IPS-11a (cell line): ENCODE results near the gene FHOD1.

Source experiments
- H3K4me3 ChIP-seq: one replicate; pipeline ENCODE4 v1.5.1; 2013; ENCODE audit warnings: low read depth, low read length, control low read depth

The FHOD1 gene

DNA sequence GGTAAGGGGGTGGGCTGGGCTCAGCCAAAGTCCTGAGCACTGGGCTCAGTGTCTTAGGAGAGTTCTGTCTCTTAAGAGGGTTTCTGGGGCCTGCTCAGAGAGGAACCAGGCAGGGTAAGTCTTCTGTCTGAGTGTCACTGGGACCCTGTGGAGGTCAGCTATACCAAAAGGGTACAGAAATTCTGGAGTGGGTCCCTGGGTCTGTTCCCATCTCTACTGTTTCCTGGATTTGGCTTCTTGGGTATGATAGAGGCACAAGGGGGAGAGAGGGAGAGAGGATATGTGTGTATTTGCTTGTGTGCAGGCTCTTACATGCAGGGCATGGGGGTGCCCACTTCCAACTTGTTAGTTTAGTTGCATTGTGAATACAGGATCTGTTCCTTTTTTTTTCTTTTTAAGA lies 53.7 kb downstream of the FHOD1 start:
- H3K4me3 ChIP-seq: no peak overlapping the region

DNA sequence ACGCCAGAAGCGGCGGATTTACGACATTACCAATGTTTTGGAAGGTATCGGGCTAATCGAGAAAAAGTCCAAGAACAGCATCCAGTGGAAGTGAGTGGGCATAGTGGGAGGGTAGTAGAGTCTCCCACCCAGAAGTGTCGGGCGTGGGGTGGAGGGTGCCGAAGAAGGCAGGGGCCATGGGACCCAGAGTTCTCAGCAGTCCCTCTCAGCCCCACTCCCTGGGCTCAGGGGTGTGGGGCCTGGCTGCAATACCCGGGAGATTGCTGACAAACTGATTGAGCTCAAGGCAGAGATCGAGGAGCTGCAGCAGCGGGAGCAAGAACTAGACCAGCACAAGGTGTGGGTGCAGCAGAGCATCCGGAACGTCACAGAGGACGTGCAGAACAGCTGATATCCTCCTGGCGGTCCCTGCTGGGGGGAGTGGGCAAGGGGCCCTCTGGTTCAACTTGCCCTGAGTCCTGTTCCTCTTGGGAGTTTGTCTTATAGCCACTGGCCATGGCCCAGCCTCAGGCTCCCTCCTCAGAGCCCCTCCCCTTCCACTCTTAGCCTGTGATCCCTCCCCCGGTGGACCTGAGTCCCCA lies 54.4 kb downstream of the FHOD1 start:
- peak overlapping the region; percentile 100 for H3K4me3 ChIP-seq

DNA sequence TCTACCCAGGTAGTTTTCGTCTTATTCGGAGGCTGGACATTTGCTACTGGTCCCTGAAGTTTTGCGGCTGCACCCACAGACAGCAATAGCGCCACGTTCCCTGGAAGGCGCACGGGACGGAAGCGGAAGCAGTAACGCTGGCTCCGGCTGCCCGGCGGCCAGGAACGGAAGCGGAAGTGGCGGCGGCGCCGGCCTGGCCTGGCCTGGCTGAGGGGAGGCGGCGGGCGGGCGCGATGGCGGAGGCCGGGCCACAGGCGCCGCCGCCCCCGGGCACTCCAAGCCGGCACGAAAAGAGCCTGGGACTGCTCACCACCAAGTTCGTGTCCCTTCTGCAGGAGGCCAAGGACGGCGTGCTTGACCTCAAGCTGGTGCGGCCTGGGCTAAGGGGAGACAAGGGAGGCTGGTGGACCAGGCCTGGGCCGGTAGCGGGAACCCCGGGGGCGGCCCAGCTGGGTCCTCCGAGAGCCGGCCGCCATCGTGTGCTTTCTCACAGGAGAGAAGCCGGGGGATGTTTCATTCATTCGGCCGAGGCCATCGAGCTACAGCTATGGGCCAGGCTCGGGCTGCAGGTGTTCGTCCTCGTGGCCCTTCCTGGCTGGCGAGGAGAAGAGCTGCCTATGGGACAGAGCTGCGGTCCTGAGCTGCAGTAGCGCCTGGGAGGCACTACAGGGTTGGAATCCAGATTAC lies 55.1 kb downstream of the FHOD1 start, which contains the start of gene E2F4:
TSS of gene E2F4 (plus strand) at position 161 of the 687 bp plus-strand sequence. CDS start at position 234, 73 bp downstream.
- H3K4me3 ChIP-seq: peak within 1 kb of the TSS; percentile 100

DNA sequence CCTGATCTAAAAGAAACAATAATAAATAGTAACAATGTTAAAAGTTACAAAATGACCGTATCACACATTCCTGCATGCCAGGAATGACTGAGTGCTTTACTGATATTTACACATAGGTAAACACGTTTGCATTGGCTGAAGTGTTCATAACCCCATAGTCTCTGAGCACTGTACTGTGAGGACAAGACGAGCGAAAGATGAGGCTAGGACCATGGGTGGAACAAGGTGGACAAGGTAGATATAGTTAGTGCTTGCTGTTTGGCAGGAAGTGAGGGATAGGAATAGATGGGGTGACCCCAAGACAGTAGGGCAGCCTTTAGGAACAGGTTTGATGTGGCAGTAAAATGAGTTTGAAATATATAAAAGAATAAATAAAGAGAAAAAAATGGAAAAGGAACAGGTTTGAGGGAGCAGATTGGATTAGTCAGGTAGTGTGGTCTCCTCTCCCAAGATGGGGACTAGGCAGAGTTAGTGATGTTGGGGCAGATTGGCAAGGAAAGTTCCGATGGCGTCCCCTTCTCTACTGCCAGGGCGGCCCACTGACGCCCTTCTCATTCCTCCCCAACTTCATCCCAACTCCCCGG lies 55.8 kb downstream of the FHOD1 start:
- H3K4me3 ChIP-seq: no peak overlapping the region

DNA sequence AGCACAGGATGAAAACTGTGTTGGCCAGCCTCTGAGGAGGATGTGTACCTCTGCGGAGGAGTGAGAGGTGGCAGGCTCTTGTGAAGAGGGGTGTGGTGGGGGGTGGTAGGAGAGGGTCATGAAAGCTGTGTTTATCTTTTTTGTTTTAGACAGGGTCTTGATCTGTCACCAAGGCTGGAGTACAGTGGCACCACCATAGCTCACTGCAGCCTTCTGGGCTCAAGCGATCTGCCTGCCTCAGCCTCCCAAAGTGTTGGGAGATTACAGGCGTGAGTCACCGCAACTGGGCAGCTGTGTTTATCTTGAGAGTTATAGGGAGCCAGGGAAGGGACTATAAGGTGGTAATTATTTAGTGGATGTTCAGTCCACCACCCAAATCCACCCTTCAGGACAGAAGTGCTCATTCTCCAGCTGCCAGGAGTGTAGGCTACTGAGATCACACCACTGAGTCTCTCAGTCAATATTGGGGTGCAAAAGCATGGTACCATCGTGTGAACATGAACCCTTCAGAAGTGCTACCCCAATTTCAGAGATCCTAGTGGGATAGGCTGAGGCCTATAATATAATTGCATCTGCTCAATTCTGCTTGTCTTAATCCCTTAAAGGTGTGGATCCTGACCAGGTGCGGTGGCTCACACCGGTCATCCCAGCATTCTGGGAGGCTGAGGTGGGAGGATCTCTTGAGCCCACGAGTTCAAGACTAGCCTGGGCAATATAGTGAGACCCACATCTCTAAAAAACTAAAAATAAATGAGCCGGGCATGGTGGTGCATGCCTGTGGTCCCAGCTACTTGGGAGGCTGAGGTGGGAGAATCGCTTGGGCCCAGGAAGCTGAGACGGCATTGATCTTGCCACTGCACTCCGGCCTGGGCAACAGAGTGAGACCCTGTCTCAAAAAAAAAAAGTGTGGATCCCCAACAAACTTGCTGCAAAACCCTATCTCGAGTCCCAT lies 56.6 kb downstream of the FHOD1 start:
- H3K4me3 ChIP-seq: no peak overlapping the region

DNA sequence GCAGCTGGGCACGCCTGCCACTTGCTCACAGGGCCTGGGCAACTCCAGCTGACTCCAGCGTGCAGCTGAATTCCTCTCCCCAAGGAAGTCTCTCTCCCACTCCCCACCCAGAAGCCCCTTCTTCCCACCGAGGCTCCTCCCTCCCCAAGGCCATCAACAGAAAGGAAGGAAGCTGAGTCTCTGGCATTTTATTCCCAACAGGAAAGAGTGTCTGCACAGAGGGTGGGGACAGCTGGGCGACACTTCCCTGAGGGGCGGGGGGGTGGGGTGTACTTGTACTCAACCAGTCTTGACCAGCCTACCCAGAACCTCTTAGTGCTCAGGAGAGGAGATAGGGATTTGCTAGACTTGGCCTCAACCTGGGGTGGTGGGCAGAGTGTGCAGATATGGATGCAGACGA lies 57.2 kb downstream of the FHOD1 start, which contains the start of gene EXOC3L1:
TSS of gene EXOC3L1 (minus strand) at position 96 of the 400 bp plus-strand sequence. CDS start 460 bp downstream, outside the sequence.
- no peak within 1 kb of the TSS for H3K4me3 ChIP-seq

DNA sequence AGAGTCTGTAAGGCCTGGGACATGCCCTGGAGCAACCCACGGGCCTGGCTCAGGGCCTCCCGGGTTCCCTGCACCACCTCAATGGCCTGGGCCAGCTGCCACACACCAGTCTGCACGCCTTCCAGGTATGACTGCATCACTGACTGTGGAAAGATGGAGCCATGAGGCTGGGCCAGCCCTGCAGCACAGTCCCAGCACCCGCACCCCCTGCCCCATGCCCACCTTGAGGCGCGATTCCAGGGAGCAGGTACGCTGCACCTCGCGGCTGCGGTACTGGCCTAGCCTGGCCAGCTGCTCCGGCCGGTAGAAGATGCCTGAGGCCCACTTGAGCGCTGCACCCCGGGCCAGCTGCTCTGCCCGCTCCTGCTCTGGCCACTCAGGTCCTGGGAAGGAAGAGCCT lies 58.5 kb downstream of the FHOD1 start:
- H3K4me3 ChIP-seq: no peak overlapping the region

DNA sequence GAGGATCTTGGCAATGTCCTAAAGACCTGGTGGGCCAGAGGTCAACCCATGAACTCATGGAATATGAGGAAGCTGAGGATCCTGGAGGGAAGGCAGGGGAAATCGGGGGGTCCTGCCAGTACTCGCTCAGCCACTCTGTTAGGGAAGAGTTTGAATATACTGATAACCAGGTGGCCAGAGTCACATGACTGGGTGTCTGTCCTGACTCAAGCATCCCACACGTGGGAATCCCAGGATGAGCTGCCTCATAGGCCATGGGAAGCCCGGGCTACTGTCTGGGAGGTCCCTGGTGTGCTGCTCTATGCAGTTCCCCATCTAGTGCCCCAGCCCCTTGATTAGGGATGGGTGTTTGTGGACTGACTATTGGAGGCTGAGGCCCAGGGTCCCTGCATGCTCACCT lies 59.0 kb downstream of the FHOD1 start:
- no peak overlapping the region for H3K4me3 ChIP-seq

DNA sequence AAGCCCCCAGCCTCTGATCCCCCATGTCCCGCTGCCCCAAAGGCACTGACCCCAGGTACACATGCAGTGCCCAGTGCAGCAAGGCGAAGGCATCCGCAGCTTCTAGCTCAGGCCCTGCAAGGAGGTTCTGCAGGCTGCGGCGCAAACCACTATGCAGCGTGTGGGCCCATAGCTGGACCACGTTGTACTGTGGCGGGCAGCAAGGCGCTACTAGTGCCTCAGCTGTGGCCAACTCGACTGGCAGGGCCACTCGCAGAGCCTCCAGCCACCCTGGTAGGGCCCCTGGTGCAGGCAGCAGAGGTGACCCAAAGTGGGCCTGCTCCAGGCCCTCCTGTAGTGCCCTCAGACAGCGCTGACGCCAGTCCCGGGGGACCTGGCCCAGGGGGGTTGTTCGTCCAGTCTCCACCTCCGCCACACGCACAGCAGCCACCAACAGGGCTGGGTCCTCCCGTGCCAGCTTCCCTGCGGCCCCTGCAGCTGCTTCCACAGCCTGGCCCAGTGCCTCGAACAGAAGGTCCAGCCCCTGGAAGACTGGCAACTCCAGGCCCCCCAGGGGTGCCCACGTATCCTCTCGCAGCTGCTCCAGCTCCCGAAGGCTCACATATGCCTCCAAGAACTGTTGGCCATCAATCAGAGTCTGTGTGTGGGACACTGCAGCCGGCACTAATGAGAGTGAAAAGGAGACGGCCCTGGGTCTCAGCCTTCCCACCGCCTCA lies 59.9 kb downstream of the FHOD1 start:
- no peak overlapping the region for H3K4me3 ChIP-seq

DNA sequence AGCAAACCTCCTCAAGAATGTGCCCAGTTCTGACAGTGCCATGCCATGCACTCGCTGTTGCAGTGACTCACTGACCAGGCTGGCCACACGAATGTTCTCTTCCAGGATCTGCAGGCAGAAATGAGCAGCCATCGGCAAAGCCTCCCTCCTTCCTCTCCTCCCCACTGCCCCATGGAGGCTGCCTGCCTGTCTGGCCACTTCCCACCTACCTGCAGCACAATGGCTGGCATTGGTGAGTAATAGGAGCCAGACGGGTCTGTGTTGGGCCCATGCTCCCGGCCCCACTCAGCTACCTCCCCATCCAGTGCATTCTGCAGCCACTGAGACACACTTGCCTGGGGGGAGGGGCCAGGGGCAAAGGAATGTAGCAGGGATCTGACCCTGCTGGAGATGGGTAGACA lies 60.7 kb downstream of the FHOD1 start:
- H3K4me3 ChIP-seq: no peak overlapping the region

DNA sequence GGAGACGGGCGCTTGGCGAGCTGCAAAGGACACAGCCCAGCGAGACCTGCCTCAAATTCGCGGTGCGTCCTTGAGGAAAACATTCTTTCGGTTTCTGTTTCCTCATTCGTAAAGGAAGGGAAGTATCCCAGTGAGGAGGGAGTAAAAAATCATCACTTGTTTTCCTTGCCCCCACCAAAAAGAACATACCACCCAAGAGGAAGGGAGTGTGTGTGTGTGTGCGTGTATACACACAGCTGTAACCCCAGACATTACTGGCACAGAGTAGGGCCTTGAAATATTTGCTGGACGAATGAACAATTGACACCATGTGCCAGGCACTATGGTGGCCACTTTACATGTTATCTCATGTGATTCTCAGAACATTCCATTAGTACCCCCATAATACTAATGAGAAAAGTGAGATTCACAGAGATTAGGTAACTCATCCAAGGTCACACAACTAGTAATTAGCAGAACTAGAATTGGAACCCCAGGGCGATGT lies 61.6 kb downstream of the FHOD1 start:
- no peak overlapping the region for H3K4me3 ChIP-seq

DNA sequence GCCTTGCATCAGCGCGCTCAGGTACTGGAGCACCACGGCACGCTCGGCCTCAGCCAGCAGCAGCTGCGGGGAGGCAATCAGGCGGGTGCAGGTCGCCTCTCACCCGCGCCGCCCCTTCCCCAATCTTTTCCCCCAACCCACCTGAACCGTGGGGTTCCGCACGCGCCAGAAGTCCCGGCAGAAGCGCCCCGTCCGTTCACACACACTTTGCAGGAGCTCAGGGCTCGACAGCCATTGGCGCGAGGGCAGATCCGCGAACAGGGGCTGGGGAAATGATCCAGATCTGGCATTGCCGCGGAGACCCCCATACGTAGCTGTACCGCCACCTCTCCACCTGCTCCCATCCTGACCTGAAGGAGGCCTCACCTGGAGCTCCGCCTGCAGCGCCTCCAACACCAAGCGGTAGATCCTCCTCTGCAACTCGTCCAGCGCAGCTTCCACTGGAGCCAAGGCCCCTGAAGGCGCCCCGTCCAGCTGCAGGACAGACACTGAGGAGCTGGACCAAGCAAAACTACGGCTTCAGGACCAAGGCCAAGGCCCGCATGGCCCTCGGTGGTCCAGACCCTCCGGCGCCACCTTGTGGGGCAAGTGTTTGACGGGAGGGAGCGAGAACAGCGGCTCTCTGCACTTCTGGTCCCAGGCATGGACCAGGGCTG lies 62.2 kb downstream of the FHOD1 start:
- peak overlapping the region; percentile 95 for H3K4me3 ChIP-seq

DNA sequence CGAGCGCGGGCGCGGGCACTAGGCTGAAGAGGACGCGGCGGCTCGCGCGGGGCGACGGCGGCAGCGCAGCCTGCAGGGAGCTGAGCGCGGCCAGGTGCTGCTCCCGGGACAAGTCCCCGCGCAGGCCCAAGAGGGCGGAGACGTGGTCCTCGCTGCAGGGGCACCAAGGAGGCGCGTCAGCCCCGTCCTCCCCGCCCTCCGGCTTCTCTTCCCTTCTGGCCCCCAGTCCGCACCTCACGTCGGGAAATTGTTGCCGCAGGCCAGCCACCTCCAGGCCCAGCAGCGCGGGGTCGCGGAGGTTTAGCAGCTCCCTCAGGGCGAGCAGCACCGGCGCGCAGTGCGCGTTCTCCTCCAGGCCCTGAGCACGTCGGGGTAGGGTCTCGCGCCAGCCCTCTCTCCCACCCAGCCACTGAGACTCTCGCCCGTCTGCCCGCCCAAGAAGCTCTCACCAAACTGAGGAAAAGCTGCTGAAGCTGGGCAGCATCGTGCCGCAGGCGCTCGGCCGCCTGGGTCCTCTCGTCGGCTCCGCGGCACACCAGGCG lies 62.8 kb downstream of the FHOD1 start:
- H3K4me3 ChIP-seq: peak overlapping the region; percentile 95

DNA sequence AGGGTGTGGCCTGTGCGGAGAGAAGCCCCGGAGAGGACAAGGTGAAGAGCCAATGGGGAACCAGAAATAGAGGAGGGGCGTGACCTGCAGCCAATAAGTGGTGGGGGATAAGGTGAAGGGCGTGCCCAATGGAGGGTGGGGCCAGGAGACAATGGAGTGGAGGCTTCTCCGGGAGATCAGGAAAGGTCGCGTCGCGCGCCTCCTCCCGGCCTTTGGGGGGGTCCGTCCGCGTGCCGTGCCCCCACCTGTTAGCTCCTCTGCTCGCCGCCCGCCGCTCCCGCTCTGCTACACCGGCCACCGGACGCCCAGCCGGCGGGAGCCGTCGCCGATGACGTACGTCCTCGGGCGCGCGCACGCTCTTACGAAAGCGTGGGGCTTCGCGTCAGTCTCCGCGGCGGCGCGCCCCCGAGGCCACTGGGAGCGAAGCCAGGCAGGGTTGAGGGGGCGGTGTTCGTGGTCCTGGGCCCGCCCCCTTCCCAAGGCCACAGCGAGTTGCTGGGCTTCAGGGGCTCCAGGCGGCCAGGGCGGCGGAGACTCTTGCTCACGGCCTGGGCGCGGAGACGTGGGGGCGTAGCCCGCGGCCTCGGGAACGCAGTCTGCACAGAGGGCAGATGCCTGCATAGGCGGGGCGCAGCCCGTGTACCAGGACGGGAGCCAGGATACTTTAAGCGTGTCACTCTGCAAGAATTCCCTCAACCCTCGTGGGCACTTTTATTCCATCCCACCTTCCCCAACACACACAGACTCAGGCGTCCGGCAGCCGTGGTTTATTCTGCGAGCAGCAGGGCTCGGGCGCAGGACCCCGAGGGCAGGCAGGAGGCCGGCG lies 63.4 kb downstream of the FHOD1 start, which contains the start of gene MATCAP1:
TSS of gene MATCAP1 (minus strand) at position 337 of the 826 bp plus-strand sequence. CDS start 3,353 bp downstream, outside the sequence.
- peak within 1 kb of the TSS; percentile 95 for H3K4me3 ChIP-seq

DNA sequence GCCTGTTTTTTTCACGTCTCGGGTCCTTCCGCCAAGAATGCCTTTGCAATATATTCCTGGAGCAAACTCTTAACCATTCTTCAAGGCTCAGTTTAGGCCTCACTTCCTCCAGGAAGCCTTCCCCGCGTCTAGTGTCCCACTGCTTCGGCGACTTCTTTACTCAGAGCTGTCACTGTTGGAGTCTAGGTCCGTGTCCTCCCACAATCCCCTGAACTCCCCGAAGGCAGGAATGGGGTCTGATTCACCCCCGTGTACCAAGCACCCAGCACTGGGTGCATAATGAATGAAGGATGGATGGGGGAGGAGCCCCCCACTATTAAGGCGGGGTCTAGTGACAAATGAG lies 64.0 kb downstream of the FHOD1 start:
- H3K4me3 ChIP-seq: peak overlapping the region; percentile 95

DNA sequence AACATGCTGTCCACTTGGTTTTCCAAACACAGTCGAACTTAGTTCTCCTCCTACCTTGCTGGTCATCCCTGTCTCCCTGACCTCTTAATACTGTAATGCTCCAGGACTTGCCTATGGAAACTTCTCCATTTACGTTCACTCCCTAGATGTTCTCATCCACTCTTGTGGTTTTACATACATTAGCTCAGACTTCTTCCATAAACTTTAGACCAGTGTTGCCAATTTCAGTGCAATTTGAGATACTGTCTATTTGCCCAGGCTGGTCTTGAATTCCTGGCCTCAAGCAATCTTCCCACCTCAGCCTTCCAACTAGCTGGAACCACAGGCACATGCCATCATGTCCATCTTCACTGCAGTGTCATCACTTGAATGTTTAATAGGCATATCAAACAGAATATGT lies 65.0 kb downstream of the FHOD1 start:
- H3K4me3 ChIP-seq: no peak overlapping the region

DNA sequence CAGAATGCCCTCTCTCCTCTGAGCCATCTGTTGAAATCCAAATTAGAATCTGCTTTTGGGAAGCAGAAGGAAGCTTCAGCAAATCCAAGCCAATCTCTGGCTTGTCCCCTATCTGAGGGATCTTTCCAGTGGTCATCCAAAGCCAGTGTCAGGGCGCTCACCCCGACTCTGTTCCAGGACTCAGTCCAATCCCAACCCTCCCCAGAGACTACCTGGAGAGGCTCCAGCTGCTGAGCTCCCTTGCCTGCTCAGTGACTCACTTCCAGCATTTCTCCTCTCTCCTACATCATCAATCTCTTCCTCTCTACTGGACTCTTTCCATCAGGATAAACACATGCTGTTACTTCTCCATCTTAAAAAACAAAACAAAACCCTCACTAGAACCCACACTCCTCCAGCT lies 65.9 kb downstream of the FHOD1 start:
- H3K4me3 ChIP-seq: no peak overlapping the region

DNA sequence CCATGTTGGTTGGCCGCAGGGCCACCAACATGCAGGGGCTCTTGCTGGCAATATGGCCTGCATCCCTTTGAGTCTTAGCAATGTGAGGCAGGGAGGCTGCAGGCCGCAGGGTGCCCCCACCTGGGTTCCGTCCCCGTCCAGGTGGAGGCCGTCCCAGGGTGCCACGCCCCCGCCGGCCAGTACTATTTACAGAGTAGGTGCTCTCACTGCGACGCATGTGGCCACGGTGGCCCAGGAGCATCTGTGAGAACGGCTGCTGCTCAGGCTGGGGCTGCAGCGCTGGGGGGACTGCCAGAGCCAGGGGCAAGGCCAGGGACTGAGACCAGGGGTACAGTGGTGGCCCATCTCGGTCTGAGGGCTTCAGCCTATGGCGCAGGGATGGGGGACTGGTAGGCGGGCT lies 67.1 kb downstream of the FHOD1 start:
- no peak overlapping the region for H3K4me3 ChIP-seq
